WTC11 (cell line): ENCODE measurements around the gene ITGA2B. TPM values are rescaled to one million over a fixed set of nuclear protein-coding genes. Genes with fewer than 3 reads are reported as not detected.

Experiments
- ATAC-seq: fragments of 200-7000 bp; cut with Tn5 transposase; 2 replicates; pipeline ENCODE4 v1.10.0; 2021; ENCODE audit warnings: mild to moderate bottlenecking, moderate library complexity
- CTCF ChIA-PET: fragments of 300-600 bp; sonication (Branson Sonifier 250); formaldehyde crosslinking; loops from one replicate; lab custom pipeline; 2021; ENCODE audit warnings: antibody characterized with exemption; lab: Charles Lee
- POLR2A ChIA-PET: fragments of 350-600 bp; sonication (Branson Sonifier 250); formaldehyde crosslinking; loops from one replicate; lab custom pipeline; 2021; ENCODE audit warnings: antibody characterized with exemption; lab: Charles Lee
- DNase-seq: peaks from one replicate; pipeline ENCODE4 v3.0.0; 2021; ENCODE audit warnings: low spot score
- H3K27ac Mint-ChIP-seq: 2 replicates; pipeline ENCODE4 v1.8.0; 2021; ENCODE audit warnings: mixed read lengths
- H3K27me3 Mint-ChIP-seq: 2 replicates; pipeline ENCODE4 v1.8.0; 2021; ENCODE audit warnings: low read depth, mild to moderate bottlenecking, moderate library complexity, mixed read lengths
- H3K36me3 Mint-ChIP-seq: 2 replicates; pipeline ENCODE4 v1.8.0; 2021; ENCODE audit warnings: mixed read lengths
- H3K4me1 Mint-ChIP-seq: 2 replicates; pipeline ENCODE4 v1.8.0; 2022; ENCODE audit warnings: mixed read lengths
- H3K4me3 Mint-ChIP-seq: 2 replicates; pipeline ENCODE4 v1.8.0; 2021; ENCODE audit warnings: mild to moderate bottlenecking, moderate library complexity, mixed read lengths
- H3K9me3 Mint-ChIP-seq: 2 replicates; pipeline ENCODE4 v1.8.0; 2021; ENCODE audit warnings: mixed read lengths
- ATF1 ChIP-seq: sonication (generic); formaldehyde crosslinking; IDR thresholded peaks from 2 replicates; pipeline ENCODE4 v1.8.1; 2023; ENCODE audit warnings: mild to moderate bottlenecking, moderate library complexity, missing genetic modification reagents
- ATF3 ChIP-seq: sonication (generic); formaldehyde crosslinking; conservative IDR thresholded peaks from 2 replicates; pipeline ENCODE4 v1.8.1; 2022; ENCODE audit warnings: mild to moderate bottlenecking, missing genetic modification reagents
- CREB1 ChIP-seq: sonication (generic); formaldehyde crosslinking; IDR thresholded peaks from 2 replicates; pipeline ENCODE4 v1.8.0; 2023; ENCODE audit warnings: mild to moderate bottlenecking, missing genetic modification reagents
- FOXP1 ChIP-seq: sonication (generic); formaldehyde crosslinking; IDR thresholded peaks from 2 replicates; pipeline ENCODE4 v1.8.0; 2022; ENCODE audit warnings: missing genetic modification reagents, mild to moderate bottlenecking, moderate library complexity, borderline replicate concordance
- GRHL2 ChIP-seq: fragments of 250-450 bp; sonication (Bioruptor Pico); IDR thresholded peaks from 2 replicates; pipeline ENCODE4 v1.8.0; 2022; ENCODE audit warnings: mild to moderate bottlenecking, moderate library complexity; ENCODE audit not compliant: insufficient replicate concordance, severe bottlenecking
- HMGA2 ChIP-seq: fragments of 250-450 bp; sonication (Bioruptor Pico); IDR thresholded peaks from 2 replicates; pipeline ENCODE4 v1.4.0; 2021; ENCODE audit warnings: mild to moderate bottlenecking, moderate library complexity
- IRF2 ChIP-seq: sonication (generic); formaldehyde crosslinking; IDR thresholded peaks from 2 replicates; pipeline ENCODE4 v1.8.0; 2022; ENCODE audit warnings: low read depth, missing genetic modification reagents, borderline replicate concordance
- JUN ChIP-seq: sonication (generic); formaldehyde crosslinking; IDR thresholded peaks from 2 replicates; pipeline ENCODE4 v1.8.0; 2023; ENCODE audit warnings: mild to moderate bottlenecking, missing genetic modification reagents
- NFE2L1 ChIP-seq: sonication (generic); formaldehyde crosslinking; IDR thresholded peaks from 2 replicates; pipeline ENCODE4 v1.8.1; 2023; ENCODE audit warnings: missing genetic modification reagents
- NR2C2 ChIP-seq: sonication (generic); formaldehyde crosslinking; IDR thresholded peaks from 2 replicates; pipeline ENCODE4 v1.8.0; 2022; ENCODE audit warnings: mild to moderate bottlenecking, missing genetic modification reagents
- NR3C1 ChIP-seq: sonication (generic); formaldehyde crosslinking; conservative IDR thresholded peaks from 2 replicates; pipeline ENCODE4 v1.8.1; 2023; ENCODE audit warnings: low read depth, mild to moderate bottlenecking, missing genetic modification reagents
- PRRX2 ChIP-seq: fragments of 250-450 bp; sonication (Bioruptor Pico); IDR thresholded peaks from 2 replicates; pipeline ENCODE4 v1.8.0; 2021; ENCODE audit warnings: mild to moderate bottlenecking
- TCF7 ChIP-seq: sonication (generic); formaldehyde crosslinking; IDR thresholded peaks from 2 replicates; pipeline ENCODE4 v1.8.0; 2022; ENCODE audit warnings: mild to moderate bottlenecking, low read depth, missing genetic modification reagents, moderate library complexity
- ZNF138 ChIP-seq: sonication (generic); formaldehyde crosslinking; conservative IDR thresholded peaks from 2 replicates; pipeline ENCODE4 v1.8.1; 2022; ENCODE audit warnings: mild to moderate bottlenecking, moderate library complexity, missing genetic modification reagents
- ZNF317 ChIP-seq: sonication (generic); formaldehyde crosslinking; IDR thresholded peaks from 2 replicates; pipeline ENCODE4 v1.8.1; 2023; ENCODE audit warnings: low read depth, mild to moderate bottlenecking, moderate library complexity, missing genetic modification reagents, borderline replicate concordance
- ZNF416 ChIP-seq: fragments of 250-450 bp; sonication (Bioruptor Pico); IDR thresholded peaks from 2 replicates; pipeline ENCODE4 v1.9.0; 2021; ENCODE audit warnings: mild to moderate bottlenecking, inconsistent platforms
- total RNA-seq: library from RNA; stranded (reverse); gene quantifications from 3 replicates; pipeline ENCODE4 v1.2.3, GENCODE V29; 2021
- TF ChIP-seq, protein P1 (sequence below): fragments of 200-600 bp; IDR thresholded peaks from 2 replicates; pipeline ENCODE4 v1.8.0; 2022; ENCODE audit warnings: antibody characterized with exemption
- TF ChIP-seq, protein P2 (sequence below): fragments of 250-450 bp; sonication (Bioruptor Pico); IDR thresholded peaks from 2 replicates; pipeline ENCODE4 v2.1.2; 2022; ENCODE audit warnings: mild to moderate bottlenecking, moderate library complexity
- TF ChIP-seq, protein P3 (sequence below): sonication (generic); formaldehyde crosslinking; IDR thresholded peaks from 2 replicates; pipeline ENCODE4 v1.8.1; 2023; ENCODE audit warnings: mild to moderate bottlenecking, missing genetic modification reagents, borderline replicate concordance

The ITGA2B gene
- total RNA-seq, 1 experiment from 2014 or later = 21.5 TPM

- no peaks in the 10 kb centered on the region for H3K9me3 Mint-ChIP-seq
- no peak for DNase-seq
- CTCF ChIA-PET = interaction anchor here (0.9 to 7.8 kb wide), 14 partner anchors 11 to 188 kb away, joined by 3 to 102 read pairs (median 9); partner anchors contain the start of genes ASB16 and FAM171A2
- H3K36me3 Mint-ChIP-seq = no peaks in the 10 kb centered on the region
- POLR2A ChIA-PET = interaction anchor here (0.5 to 1.3 kb wide), 2 partner anchors 25 to 132 kb away, joined by 3 read pairs; no protein-coding TSS in a partner anchor
- H3K4me1 Mint-ChIP-seq = peaks cover 9% of the 10 kb centered on the region
- H3K27me3 Mint-ChIP-seq = peaks cover 3% of the 10 kb centered on the region; the same call in 1 of the 2 replicates
- H3K4me3 Mint-ChIP-seq = peak overlapping the region; percentile 65
- H3K27ac Mint-ChIP-seq = no peak overlapping the region
- TF ChIP-seq ZNF138 (CRISPR knock-in tag) (no peak), FOXP1 (CRISPR knock-in tag) (peak; percentile 70; the same call in 1 of the 2 replicates)
- no peak for ATAC-seq
These were observed 37.3 kb downstream of the ITGA2B start for GRCh38 chr17:44351961-44352827.

GRCh38 chr17:44351464-44351863, 38.0 kb downstream of the ITGA2B start:
- Mint-ChIP-seq H3K36me3 (no peaks in the 10 kb centered on the region), H3K4me3 (no peak overlapping the region), H3K27me3 (peaks cover 3% of the 10 kb centered on the region; the same call in 1 of the 2 replicates), H3K9me3 (no peaks in the 10 kb centered on the region), H3K27ac (no peak overlapping the region), H3K4me1 (peaks cover 9% of the 10 kb centered on the region)
- no peak for ATAC-seq
- ChIA-PET CTCF (interaction anchor here (0.8 to 7.8 kb wide), 11 partner anchors 11 to 228 kb away, joined by 3 to 102 read pairs (median 5); partner anchors contain the start of genes ASB16, FAM171A2 and HDAC5), POLR2A (interaction anchor here (0.5 kb wide), 1 partner anchor 131 kb away, joined by 3 read pairs; no protein-coding TSS in a partner anchor)
- TF ChIP-seq IRF2 (CRISPR knock-in tag) (no peak), ATF1 (CRISPR knock-in tag) (no peak), NR3C1 (no peak), PRRX2 (CRISPR knock-in tag) (no peak), HMGA2 (CRISPR knock-in tag) (no peak), ZNF317 (no peak), ATF3 (CRISPR knock-in tag) (no peak), NR2C2 (CRISPR knock-in tag) (no peak), NFE2L1 (CRISPR knock-in tag) (no peak), GRHL2 (CRISPR knock-in tag) (no peak), JUN (CRISPR knock-in tag) (no peak), ZNF416 (CRISPR knock-in tag) (no peak), TCF7 (no peak), CREB1 (no peak)
- TF ChIP-seq, protein P1, sequence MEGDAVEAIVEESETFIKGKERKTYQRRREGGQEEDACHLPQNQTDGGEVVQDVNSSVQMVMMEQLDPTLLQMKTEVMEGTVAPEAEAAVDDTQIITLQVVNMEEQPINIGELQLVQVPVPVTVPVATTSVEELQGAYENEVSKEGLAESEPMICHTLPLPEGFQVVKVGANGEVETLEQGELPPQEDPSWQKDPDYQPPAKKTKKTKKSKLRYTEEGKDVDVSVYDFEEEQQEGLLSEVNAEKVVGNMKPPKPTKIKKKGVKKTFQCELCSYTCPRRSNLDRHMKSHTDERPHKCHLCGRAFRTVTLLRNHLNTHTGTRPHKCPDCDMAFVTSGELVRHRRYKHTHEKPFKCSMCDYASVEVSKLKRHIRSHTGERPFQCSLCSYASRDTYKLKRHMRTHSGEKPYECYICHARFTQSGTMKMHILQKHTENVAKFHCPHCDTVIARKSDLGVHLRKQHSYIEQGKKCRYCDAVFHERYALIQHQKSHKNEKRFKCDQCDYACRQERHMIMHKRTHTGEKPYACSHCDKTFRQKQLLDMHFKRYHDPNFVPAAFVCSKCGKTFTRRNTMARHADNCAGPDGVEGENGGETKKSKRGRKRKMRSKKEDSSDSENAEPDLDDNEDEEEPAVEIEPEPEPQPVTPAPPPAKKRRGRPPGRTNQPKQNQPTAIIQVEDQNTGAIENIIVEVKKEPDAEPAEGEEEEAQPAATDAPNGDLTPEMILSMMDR = no peak
- TF ChIP-seq, protein P2, sequence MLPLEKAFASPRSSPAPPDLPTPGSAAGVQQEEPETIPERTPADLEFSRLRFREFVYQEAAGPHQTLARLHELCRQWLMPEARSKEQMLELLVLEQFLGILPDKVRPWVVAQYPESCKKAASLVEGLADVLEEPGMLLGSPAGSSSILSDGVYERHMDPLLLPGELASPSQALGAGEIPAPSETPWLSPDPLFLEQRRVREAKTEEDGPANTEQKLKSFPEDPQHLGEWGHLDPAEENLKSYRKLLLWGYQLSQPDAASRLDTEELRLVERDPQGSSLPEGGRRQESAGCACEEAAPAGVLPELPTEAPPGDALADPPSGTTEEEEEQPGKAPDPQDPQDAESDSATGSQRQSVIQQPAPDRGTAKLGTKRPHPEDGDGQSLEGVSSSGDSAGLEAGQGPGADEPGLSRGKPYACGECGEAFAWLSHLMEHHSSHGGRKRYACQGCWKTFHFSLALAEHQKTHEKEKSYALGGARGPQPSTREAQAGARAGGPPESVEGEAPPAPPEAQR (CRISPR knock-in tag) = no peak
- TF ChIP-seq, protein P3, sequence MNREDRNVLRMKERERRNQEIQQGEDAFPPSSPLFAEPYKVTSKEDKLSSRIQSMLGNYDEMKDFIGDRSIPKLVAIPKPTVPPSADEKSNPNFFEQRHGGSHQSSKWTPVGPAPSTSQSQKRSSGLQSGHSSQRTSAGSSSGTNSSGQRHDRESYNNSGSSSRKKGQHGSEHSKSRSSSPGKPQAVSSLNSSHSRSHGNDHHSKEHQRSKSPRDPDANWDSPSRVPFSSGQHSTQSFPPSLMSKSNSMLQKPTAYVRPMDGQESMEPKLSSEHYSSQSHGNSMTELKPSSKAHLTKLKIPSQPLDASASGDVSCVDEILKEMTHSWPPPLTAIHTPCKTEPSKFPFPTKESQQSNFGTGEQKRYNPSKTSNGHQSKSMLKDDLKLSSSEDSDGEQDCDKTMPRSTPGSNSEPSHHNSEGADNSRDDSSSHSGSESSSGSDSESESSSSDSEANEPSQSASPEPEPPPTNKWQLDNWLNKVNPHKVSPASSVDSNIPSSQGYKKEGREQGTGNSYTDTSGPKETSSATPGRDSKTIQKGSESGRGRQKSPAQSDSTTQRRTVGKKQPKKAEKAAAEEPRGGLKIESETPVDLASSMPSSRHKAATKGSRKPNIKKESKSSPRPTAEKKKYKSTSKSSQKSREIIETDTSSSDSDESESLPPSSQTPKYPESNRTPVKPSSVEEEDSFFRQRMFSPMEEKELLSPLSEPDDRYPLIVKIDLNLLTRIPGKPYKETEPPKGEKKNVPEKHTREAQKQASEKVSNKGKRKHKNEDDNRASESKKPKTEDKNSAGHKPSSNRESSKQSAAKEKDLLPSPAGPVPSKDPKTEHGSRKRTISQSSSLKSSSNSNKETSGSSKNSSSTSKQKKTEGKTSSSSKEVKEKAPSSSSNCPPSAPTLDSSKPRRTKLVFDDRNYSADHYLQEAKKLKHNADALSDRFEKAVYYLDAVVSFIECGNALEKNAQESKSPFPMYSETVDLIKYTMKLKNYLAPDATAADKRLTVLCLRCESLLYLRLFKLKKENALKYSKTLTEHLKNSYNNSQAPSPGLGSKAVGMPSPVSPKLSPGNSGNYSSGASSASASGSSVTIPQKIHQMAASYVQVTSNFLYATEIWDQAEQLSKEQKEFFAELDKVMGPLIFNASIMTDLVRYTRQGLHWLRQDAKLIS (CRISPR knock-in tag) = no peak
- no peak for DNase-seq
